ENCODE measurements around the gene EGFR.

- no peak for TF ChIP-seq PATZ1 (CRISPR knock-in tag; IDR thresholded peaks at IDR 0.05; ENCODE audit: borderline replicate concordance)
- no peak for TF ChIP-seq CREB5 (CRISPR knock-in tag; IDR thresholded peaks at IDR 0.05; ENCODE audit: low read depth)
- TF ChIP-seq ARNTL (CRISPR knock-in tag; IDR thresholded peaks at IDR 0.05; ENCODE audit: borderline replicate concordance, low read depth) = no peak
- no peak for TF ChIP-seq BACH2 (CRISPR knock-in tag; IDR thresholded peaks at IDR 0.05; ENCODE audit: borderline replicate concordance)
- TF ChIP-seq ZC3H10 (CRISPR knock-in tag; IDR thresholded peaks at IDR 0.05) = no peak
Observed at GRCh38 chr7:55131142-55131929, 112.5 kb downstream of the EGFR start.

Data from SK-N-SH treated with all-trans-retinoic acid at 6 μM for 48 hours (cell line).